ENCODE measurements around the gene ANKRD12.

- no peak for TF ChIP-seq CTCF (IDR thresholded peaks at IDR 0.05)
- no peak for TF ChIP-seq POLR2A (IDR thresholded peaks at IDR 0.05)
These were observed 30.5 kb upstream of the ANKRD12 start for GRCh38 chr18:9106094-9106493.
